ENCODE data around the gene C10orf105. TPM values are rescaled to one million over a fixed set of nuclear protein-coding genes. Genes with fewer than 3 reads are reported as not detected.

Gene C10orf105
- total and polyA plus RNA-seq, 8 donors = 0.17 to 1.0 (median 0.57) TPM

DNA sequence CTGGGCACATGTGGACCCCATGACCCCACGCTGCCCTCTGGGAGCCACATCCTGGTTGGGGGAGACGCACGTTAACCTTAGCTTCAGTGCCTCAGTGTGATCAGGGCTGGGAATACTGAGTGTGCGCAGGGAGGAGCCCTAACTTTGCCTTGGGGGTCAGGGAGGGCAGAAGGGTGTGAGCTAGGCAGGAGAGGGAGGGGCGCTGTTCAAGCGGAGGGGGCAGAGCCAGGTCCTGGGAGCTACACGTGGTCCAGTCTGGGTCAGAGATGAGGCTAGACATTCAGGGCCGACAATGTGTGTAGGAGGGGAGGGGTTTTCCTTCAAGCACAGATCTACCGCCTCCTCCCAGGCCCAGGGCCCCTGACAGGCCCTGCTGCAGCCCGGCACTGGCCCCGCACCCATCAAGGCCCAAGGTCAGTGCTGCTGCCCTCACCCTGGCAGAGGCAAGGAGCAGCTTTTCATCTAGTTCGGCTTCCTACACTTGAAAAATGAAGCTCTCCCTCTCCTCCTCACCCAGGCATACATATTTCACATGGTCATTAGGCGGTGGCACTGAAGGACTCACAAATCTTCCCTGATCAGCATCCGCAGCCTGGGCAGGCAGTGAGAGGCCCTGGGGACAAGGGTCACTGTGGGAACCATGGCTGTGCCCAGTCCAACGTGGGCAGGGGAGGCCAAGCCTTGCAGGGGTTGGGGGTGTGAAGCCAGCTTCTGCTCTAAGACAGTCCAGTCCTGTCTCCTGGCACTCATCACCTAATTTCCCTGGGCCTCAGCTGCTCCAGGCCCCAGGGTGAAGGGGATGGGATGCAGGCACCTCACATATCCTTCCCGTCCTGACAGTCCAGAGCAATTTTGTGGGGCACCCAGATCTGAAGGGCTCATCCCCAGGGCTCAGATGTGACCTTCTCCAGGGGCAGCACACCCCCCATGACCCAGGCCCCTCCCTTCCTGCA lies 47.3 kb downstream of the C10orf105 start:
- no peaks in the 10 kb centered on the region for H3K27me3 ChIP-seq
- no peaks in the 10 kb centered on the region for H3K4me1 ChIP-seq
- peak in 1 of 4 donors; percentile 24 for DNase-seq
- no peaks in the 10 kb centered on the region for H3K36me3 ChIP-seq
- H3K9me3 ChIP-seq = no peaks in the 10 kb centered on the region
- H3K4me3 ChIP-seq = no peak overlapping the region
- intact Hi-C loops (cut with DNase I) = no loop called here
- TF ChIP-seq, protein P1, sequence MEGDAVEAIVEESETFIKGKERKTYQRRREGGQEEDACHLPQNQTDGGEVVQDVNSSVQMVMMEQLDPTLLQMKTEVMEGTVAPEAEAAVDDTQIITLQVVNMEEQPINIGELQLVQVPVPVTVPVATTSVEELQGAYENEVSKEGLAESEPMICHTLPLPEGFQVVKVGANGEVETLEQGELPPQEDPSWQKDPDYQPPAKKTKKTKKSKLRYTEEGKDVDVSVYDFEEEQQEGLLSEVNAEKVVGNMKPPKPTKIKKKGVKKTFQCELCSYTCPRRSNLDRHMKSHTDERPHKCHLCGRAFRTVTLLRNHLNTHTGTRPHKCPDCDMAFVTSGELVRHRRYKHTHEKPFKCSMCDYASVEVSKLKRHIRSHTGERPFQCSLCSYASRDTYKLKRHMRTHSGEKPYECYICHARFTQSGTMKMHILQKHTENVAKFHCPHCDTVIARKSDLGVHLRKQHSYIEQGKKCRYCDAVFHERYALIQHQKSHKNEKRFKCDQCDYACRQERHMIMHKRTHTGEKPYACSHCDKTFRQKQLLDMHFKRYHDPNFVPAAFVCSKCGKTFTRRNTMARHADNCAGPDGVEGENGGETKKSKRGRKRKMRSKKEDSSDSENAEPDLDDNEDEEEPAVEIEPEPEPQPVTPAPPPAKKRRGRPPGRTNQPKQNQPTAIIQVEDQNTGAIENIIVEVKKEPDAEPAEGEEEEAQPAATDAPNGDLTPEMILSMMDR (IDR thresholded peaks at IDR 0.05) = no peak
- H3K27ac ChIP-seq = no peak overlapping the region
- ATAC-seq = no peak

DNA sequence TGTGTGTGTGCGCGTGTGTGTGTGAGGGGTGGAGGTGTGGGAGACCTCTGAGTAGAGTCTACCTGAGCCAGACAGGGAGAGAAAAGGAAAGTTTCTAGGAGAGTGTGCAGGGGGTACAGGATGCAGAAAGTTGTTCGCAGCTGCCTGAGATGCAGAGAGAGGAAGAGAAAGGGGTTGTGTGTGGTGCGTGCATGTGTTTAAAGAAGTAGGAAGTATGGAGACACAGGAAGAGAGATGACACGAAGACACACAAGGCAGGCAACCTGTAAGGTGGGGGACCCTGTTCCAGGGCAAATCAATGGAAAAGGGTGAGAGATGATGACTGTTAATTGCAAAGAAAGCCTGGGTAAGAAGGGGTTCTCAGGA lies 52.2 kb downstream of the C10orf105 start:
- intact Hi-C loops (cut with DNase I) = no loop called here
- TF ChIP-seq, protein P1 (IDR thresholded peaks at IDR 0.05) = no peak

DNA sequence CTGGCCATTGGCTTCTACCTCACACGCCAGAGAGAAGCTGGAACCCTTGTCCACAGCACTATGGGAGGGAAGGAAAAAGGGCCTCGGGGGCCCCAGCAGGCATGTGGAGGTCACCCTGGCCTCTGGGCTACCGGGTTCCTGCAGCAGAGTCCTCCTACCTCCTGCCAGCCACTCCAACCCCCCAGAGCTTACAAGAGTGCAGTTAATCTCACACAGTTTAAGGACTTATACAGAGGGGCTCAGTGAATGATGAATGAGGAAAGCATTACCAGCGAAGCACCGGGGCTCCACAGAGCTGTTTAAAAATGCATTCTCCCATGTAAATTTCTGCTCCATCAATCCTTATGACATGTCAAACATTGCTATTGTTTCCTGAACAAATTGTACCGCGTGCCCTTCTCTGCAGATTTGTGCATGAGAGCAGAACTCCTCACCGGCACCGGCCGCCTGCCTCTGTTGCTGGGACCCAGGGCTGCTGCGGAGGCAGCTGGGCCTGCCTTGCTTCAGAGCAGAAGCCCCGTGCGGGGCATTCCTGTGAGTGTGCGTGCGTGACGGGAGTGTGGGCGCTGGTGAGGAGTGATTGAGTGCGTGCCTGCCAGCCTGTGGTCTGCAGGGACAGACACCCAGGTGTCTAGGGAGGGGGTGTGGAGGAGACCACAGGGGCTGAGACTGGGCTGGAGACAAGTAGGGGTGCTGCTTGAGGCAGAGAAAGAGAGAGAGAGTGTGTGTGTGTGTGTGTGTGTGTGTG lies 52.8 kb downstream of the C10orf105 start:
- ATAC-seq = no peak
- DNase-seq = no peak
- TF ChIP-seq, protein P1 (IDR thresholded peaks at IDR 0.05) = no peak
- Histone ChIP-seq H3K36me3 (no peaks in the 10 kb centered on the region), H3K4me1 (peaks cover 0 to 4% of the 10 kb centered on the region in 2 donors), H3K4me3 (no peak overlapping the region), H3K9me3 (no peaks in the 10 kb centered on the region), H3K27me3 (no peaks in the 10 kb centered on the region), H3K27ac (no peak overlapping the region)
- intact Hi-C loops (cut with DNase I) = no loop called here

More for the DNA sequence above, 52.2 kb downstream of the C10orf105 start:
- Histone ChIP-seq H3K27me3 (no peaks in the 10 kb centered on the region), H3K36me3 (no peaks in the 10 kb centered on the region), H3K4me1 (peaks cover 0 to 4% of the 10 kb centered on the region in 2 donors), H3K27ac (no peak overlapping the region), H3K9me3 (no peaks in the 10 kb centered on the region), H3K4me3 (no peak overlapping the region)
- ATAC-seq (no peak), DNase-seq (no peak)

DNA sequence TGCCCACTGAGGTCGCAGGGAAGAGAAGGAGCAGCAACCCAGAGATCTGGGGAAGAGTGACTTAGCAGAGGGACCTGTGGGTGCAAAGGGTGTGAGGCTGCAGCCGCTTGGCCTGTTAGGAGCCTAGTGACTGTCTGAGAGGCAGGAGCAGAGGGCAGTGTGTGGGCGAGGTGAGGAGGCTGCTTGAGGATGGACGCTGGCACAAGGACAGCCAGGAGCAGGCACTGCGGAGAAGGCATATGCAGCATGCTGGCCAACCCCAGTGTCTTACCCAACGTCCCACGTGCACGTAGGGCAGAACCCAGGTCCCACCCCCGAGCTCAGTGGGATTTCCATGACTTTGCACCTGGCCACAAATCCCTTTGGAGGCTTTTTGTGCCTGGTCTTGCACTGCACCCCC lies 54.1 kb downstream of the C10orf105 start:
- Histone ChIP-seq H3K4me3 (no peak overlapping the region), H3K27me3 (no peaks in the 10 kb centered on the region), H3K9me3 (no peaks in the 10 kb centered on the region), H3K27ac (no peak overlapping the region), H3K36me3 (no peaks in the 10 kb centered on the region), H3K4me1 (peaks cover 0 to 4% of the 10 kb centered on the region in 2 donors)
- intact Hi-C loops (cut with DNase I) = no loop called here
- TF ChIP-seq, protein P1 (IDR thresholded peaks at IDR 0.05) = no peak
- no peak for ATAC-seq
- no peak for DNase-seq

DNA sequence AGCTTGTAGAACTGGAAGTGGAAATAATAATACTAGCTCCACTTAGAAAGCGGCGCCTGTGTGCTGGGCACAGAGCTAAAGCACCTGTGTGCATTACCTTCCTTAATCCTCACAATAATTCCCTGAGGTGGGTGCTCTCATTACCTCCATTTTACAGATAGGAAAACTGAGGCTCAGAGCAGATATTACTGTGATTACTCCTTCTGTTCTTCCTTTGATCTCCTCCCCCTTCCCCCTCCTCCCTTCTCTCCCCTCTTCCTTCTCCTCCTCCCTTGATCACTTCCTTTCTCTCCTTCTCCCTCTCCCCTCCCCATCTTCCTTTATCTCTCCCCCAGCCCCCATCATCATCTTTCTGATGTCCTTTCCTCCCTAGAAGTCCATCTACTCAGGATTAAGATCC lies 55.0 kb downstream of the C10orf105 start:
- no peaks in the 10 kb centered on the region for H3K36me3 ChIP-seq
- intact Hi-C loops (cut with DNase I) = no loop called here
- ATAC-seq (no peak), DNase-seq (no peak)
- H3K4me3 ChIP-seq = no peak overlapping the region
- H3K9me3 ChIP-seq = no peaks in the 10 kb centered on the region
- TF ChIP-seq, protein P1 (IDR thresholded peaks at IDR 0.05) = no peak
- H3K27me3 ChIP-seq = no peaks in the 10 kb centered on the region
- peaks cover 0 to 4% of the 10 kb centered on the region in 2 donors for H3K4me1 ChIP-seq
- H3K27ac ChIP-seq = no peak overlapping the region
